HUES6 (cell line): Measurements from ENCODE around the gene TSC22D3.

Experiments used
- H3K27ac ChIP-seq: 2 replicates; pipeline ENCODE4 v1.7.0; 2013; ENCODE audit warnings: low read depth, mild to moderate bottlenecking, low read length, inconsistent platforms
- H3K27me3 ChIP-seq: 2 replicates; pipeline ENCODE4 v1.6.1; 2013; ENCODE audit warnings: low read length; ENCODE audit not compliant: control insufficient read depth, insufficient read depth
- H3K36me3 ChIP-seq: 2 replicates; pipeline ENCODE4 v1.6.1; 2013; ENCODE audit warnings: low read length; ENCODE audit not compliant: control insufficient read depth, insufficient read depth
- H3K4me1 ChIP-seq: 2 replicates; pipeline ENCODE4 v1.6.1; 2013; ENCODE audit warnings: low read length; ENCODE audit not compliant: control insufficient read depth, insufficient read depth
- H3K4me3 ChIP-seq: 2 replicates; pipeline ENCODE4 v1.5.1; 2013; ENCODE audit warnings: low read depth, low read length
- H3K9ac ChIP-seq: one replicate; pipeline ENCODE4 v1.6.1; 2013; ENCODE audit warnings: mild to moderate bottlenecking, low read length
- H3K9me3 ChIP-seq: 2 replicates; pipeline ENCODE4 v1.6.1; 2013; ENCODE audit warnings: low read depth, low read length; ENCODE audit not compliant: control insufficient read depth, insufficient read depth

TSC22D3 gene

GRCh38 chrX:107760304-107761077, 15.1 kb downstream of the TSC22D3 start:
- no peaks in the 10 kb centered on the region for H3K36me3 ChIP-seq
- H3K9ac ChIP-seq: no peak overlapping the region
- peaks cover 15% of the 10 kb centered on the region for H3K4me1 ChIP-seq
- H3K9me3 ChIP-seq: no peaks in the 10 kb centered on the region
- H3K27me3 ChIP-seq: peaks cover 50% of the 10 kb centered on the region
- no peak overlapping the region for H3K27ac ChIP-seq
- no peak overlapping the region for H3K4me3 ChIP-seq

DNA sequence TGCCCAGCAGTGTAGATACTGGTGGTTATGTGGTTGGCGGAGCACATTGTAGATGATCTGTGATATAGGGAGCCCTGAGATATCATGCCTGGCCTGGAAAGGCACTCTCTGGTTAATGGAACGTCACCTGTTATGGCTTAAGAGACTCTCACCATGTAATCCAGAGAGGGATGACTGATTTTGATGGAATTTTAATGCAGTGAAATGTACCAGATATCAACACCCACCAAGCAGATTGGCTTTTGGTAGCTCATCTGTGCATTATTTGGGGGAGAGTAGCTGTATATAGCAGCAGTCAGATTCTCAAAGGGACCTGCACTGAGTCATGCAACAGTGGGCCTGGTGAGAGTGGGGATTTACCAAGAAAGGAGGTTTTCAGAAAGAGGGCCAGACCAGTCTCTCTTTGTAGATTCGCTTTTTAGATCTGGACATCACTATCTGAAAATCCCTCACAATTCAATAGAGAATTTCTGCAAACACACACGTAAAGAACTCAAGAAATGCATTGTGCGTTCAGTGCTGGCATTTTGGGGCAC, 17.3 kb downstream of the TSC22D3 start:
- Histone ChIP-seq H3K27me3 (peaks cover 48% of the 10 kb centered on the region), H3K27ac (no peak overlapping the region), H3K4me3 (no peak overlapping the region), H3K9ac (no peak overlapping the region), H3K9me3 (no peaks in the 10 kb centered on the region), H3K36me3 (no peaks in the 10 kb centered on the region), H3K4me1 (peaks cover 9% of the 10 kb centered on the region)

GRCh38 chrX:107755721-107756120, 19.9 kb downstream of the TSC22D3 start:
- Histone ChIP-seq H3K27ac (no peak overlapping the region), H3K4me1 (peaks cover 25% of the 10 kb centered on the region), H3K4me3 (no peak overlapping the region), H3K36me3 (no peaks in the 10 kb centered on the region), H3K9me3 (no peaks in the 10 kb centered on the region), H3K27me3 (peaks cover 56% of the 10 kb centered on the region), H3K9ac (no peak overlapping the region)

DNA sequence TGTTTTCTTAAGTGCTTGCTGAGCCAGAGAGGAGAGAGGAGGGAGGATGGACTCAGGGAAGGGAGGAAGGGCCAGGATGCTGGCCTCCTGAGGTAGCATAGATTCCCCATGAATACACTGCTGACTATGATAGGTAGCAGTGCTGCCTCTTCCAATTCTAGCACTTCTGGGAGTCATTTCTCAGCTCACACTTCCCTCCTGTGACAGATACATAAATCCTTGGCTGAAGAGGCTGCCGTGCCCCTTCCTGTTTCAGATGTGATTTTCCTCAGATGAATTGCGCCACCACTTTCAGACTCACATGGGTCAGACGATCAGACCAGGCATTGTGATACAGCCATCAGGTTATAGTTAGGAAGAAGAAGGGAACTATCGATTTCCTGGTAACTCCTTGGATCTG, 22.4 kb downstream of the TSC22D3 start:
- Histone ChIP-seq H3K9ac (no peak overlapping the region), H3K36me3 (no peaks in the 10 kb centered on the region), H3K4me1 (peaks cover 37% of the 10 kb centered on the region), H3K27me3 (peaks cover 50% of the 10 kb centered on the region), H3K27ac (no peak overlapping the region), H3K4me3 (no peak overlapping the region), H3K9me3 (no peaks in the 10 kb centered on the region)

- Histone ChIP-seq H3K9ac (no peak overlapping the region), H3K4me3 (no peak overlapping the region), H3K27ac (no peak overlapping the region), H3K36me3 (no peaks in the 10 kb centered on the region), H3K27me3 (peaks cover 51% of the 10 kb centered on the region), H3K4me1 (peaks cover 42% of the 10 kb centered on the region), H3K9me3 (no peaks in the 10 kb centered on the region)
These were observed 22.9 kb downstream of the TSC22D3 start for GRCh38 chrX:107752714-107753113.

- H3K27me3 ChIP-seq: peaks cover 54% of the 10 kb centered on the region
- no peak overlapping the region for H3K9ac ChIP-seq
- peaks cover 47% of the 10 kb centered on the region for H3K4me1 ChIP-seq
- H3K9me3 ChIP-seq: no peaks in the 10 kb centered on the region
- H3K36me3 ChIP-seq: no peaks in the 10 kb centered on the region
- H3K27ac ChIP-seq: no peak overlapping the region
- no peak overlapping the region for H3K4me3 ChIP-seq
These were observed 23.5 kb downstream of the TSC22D3 start for GRCh38 chrX:107752043-107752442.

- Histone ChIP-seq H3K9ac (no peak overlapping the region), H3K4me3 (no peak overlapping the region), H3K36me3 (no peaks in the 10 kb centered on the region), H3K9me3 (no peaks in the 10 kb centered on the region), H3K4me1 (peaks cover 46% of the 10 kb centered on the region), H3K27ac (no peak overlapping the region), H3K27me3 (peaks cover 57% of the 10 kb centered on the region)
These were observed 24.6 kb downstream of the TSC22D3 start for GRCh38 chrX:107750861-107751445.

- no peaks in the 10 kb centered on the region for H3K9me3 ChIP-seq
- H3K9ac ChIP-seq: no peak overlapping the region
- H3K4me1 ChIP-seq: peaks cover 46% of the 10 kb centered on the region
- no peaks in the 10 kb centered on the region for H3K36me3 ChIP-seq
- H3K27ac ChIP-seq: no peak overlapping the region
- no peak overlapping the region for H3K4me3 ChIP-seq
- H3K27me3 ChIP-seq: peaks cover 59% of the 10 kb centered on the region
These were observed 25.3 kb downstream of the TSC22D3 start for GRCh38 chrX:107750263-107750662.

GRCh38 chrX:107748506-107748905, 27.1 kb downstream of the TSC22D3 start:
- H3K4me1 ChIP-seq: peaks cover 47% of the 10 kb centered on the region
- H3K9me3 ChIP-seq: no peaks in the 10 kb centered on the region
- peaks cover 75% of the 10 kb centered on the region for H3K27me3 ChIP-seq
- H3K36me3 ChIP-seq: no peaks in the 10 kb centered on the region
- H3K4me3 ChIP-seq: no peak overlapping the region
- H3K27ac ChIP-seq: no peak overlapping the region
- no peak overlapping the region for H3K9ac ChIP-seq

DNA sequence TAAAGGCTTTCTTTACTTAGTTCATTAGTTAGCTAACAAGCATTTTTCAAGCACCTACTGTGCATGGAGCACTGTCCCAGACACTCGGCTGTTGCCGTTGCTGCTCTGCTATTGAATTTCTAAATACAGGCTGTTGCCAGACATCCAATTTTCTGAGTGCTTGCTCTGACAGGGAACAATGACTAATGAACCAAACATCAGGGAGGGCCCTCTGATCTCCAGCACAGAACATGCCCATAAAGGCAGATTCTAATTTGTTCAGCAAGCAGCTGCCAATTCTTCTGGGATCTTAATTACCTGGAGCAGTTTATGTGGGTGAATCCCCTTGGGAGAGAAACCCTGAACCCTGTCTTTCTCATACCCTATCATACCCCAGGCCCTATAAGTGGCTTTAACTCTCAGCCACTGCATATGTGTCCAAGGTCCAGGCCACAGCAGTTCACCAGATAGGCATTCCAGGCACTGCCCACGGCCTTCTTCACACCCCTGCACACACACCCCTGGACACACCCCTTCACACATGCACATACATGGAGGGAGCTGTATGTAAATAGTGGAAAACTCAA, 27.9 kb downstream of the TSC22D3 start:
- no peak overlapping the region for H3K27ac ChIP-seq
- H3K9ac ChIP-seq: no peak overlapping the region
- H3K4me1 ChIP-seq: peaks cover 52% of the 10 kb centered on the region
- no peak overlapping the region for H3K4me3 ChIP-seq
- H3K9me3 ChIP-seq: no peaks in the 10 kb centered on the region
- H3K27me3 ChIP-seq: peaks cover 77% of the 10 kb centered on the region
- H3K36me3 ChIP-seq: no peaks in the 10 kb centered on the region

DNA sequence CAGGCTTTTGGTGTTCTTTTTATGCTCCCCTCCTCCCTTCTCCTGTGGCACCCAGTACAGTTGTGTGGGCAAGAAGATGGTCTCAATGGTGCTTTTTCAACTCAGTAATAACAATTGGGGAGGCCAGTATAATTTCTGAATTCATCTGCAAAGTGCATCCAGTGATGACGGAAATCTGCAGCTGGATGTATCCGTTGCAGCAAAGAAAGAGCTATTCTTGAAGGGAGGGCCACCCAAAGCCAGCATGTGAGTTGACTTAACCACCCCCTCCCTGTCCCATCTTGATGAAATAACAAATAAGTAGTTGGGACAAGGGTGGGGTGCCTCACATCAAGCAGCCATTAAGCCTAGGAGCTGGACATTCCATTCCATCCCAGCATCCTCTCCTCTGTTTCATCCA, 30.7 kb downstream of the TSC22D3 start:
- H3K4me3 ChIP-seq: no peak overlapping the region
- no peaks in the 10 kb centered on the region for H3K9me3 ChIP-seq
- H3K4me1 ChIP-seq: peaks cover 44% of the 10 kb centered on the region
- peaks cover 69% of the 10 kb centered on the region for H3K27me3 ChIP-seq
- no peak overlapping the region for H3K9ac ChIP-seq
- no peaks in the 10 kb centered on the region for H3K36me3 ChIP-seq
- H3K27ac ChIP-seq: no peak overlapping the region
